K562 (cell line): ENCODE results near the gene TMEM63C. TPM values are rescaled to one million over a fixed set of nuclear protein-coding genes. Genes with fewer than 3 reads are reported as not detected.
"Not testable (repeated sequence)": the region's sequence is repeated elsewhere in the genome, so short reads cannot be mapped to it uniquely, and the experiment has no call there.

Experiments used
- ATAC-seq: fragments of 200-7000 bp; cut with Tn5 transposase; 3 replicates; pipeline ENCODE4 v1.9.1; 2020; ENCODE audit warnings: moderate library complexity
- BruUV-seq: library from RNA; stranded (reverse); fragments of 400-500 nt; replicated peaks from 2 replicates; lab custom pipeline; 2021; lab: Mats Ljungman, UMichigan
- CTCF ChIA-PET: fragments of 300-600 bp; formaldehyde crosslinking; extraction: SDS; loops from one replicate; lab custom pipeline; 2021; ENCODE audit warnings: low intra/inter-chr PET ratio; lab: Yijun Ruan, JAX
- POLR2A ChIA-PET: fragments of 300-600, 350-650 bp; sonication (Branson Sonifier 250); formaldehyde crosslinking; extraction: SDS; loops from one replicate; lab custom pipeline; 2021; ENCODE audit warnings: antibody characterized with exemption, inconsistent platforms; lab: Yijun Ruan, JAX
- DNase-seq, 4 experiments: peaks; one replicate each; pipeline versions ENCODE4 v3.0.0 to v3.0.0-alpha.2; 2011 to 2018; ENCODE audit warnings: low spot score in 3 of 4, mixed read lengths in 3 of 4; ENCODE audit errors: extremely low read depth in 1 of 4
- FAIRE-seq: peaks from 2 replicates; lab custom pipeline; 2011; peaks lifted over from hg19 to GRCh38; lab: Jason Lieb, UNC
- H2AFZ ChIP-seq: 2 replicates; pipeline ENCODE4 v1.6.0; 2011; ENCODE audit warnings: low read depth, low read length, control low read depth, inconsistent platforms
- H3K27ac ChIP-seq: fragments of 200-600 bp; 3 replicates; pipeline ENCODE4 v1.8.0; 2011; ENCODE audit warnings: low read depth, mild to moderate bottlenecking, control low read depth, inconsistent platforms, low read length, moderate library complexity, mixed read lengths; ENCODE audit errors: extremely low read depth
- H3K27me3 ChIP-seq, 2 experiments: fragments of 300-600 bp in 1 of 2; 2 replicates in 1 of 2; 3 replicates in 1 of 2; pipeline versions ENCODE4 v1.6.0 to v1.8.0; 2011; ENCODE audit warnings: inconsistent platforms in 2 of 2, low read length in 2 of 2, mild to moderate bottlenecking in 1 of 2, mixed read lengths in 1 of 2, moderate library complexity in 1 of 2; ENCODE audit not compliant: control insufficient read depth in 2 of 2, insufficient read depth in 2 of 2
- H3K36me3 ChIP-seq: fragments of 300-600 bp; 3 replicates; pipeline ENCODE4 v1.8.0; 2011; ENCODE audit warnings: mild to moderate bottlenecking, low read length, inconsistent platforms; ENCODE audit not compliant: control insufficient read depth, insufficient read depth
- H3K4me1 ChIP-seq, 2 experiments: fragments of 200-600 bp in 1 of 2; replicated peaks in 1 of 2; 2 replicates in 1 of 2; 3 replicates in 1 of 2; pipeline versions ENCODE4 v1.5.1 to v1.8.0; 2011; ENCODE audit warnings: inconsistent platforms in 2 of 2, low read length in 2 of 2, mild to moderate bottlenecking in 1 of 2, mixed read lengths in 1 of 2, moderate library complexity in 1 of 2; ENCODE audit not compliant: control insufficient read depth in 2 of 2, insufficient read depth in 2 of 2
- H3K4me2 ChIP-seq: 2 replicates; pipeline ENCODE4 v1.6.1; 2011; ENCODE audit warnings: low read length, control low read depth, inconsistent platforms, mixed read lengths; ENCODE audit not compliant: insufficient read depth
- H3K4me3 ChIP-seq: fragments of 200-600 bp; sonication (generic), shearing (Covaris generic); 2 replicates; pipeline ENCODE4 v1.5.1; 2016; ENCODE audit warnings: control low read depth, inconsistent platforms
- H3K79me2 ChIP-seq: fragments of 200-600 bp; 3 replicates; pipeline ENCODE4 v1.8.0; 2011; ENCODE audit warnings: low read length, inconsistent platforms; ENCODE audit not compliant: control insufficient read depth, insufficient read depth
- H3K9ac ChIP-seq, 2 experiments: 2 replicates each; pipeline versions ENCODE4 v1.6.0 to v1.6.1; 2011; ENCODE audit warnings: low read depth in 2 of 2, low read length in 2 of 2, control low read depth in 1 of 2, inconsistent platforms in 1 of 2, mild to moderate bottlenecking in 1 of 2, mixed read lengths in 1 of 2; ENCODE audit not compliant: insufficient read depth in 1 of 2
- H3K9me1 ChIP-seq: one replicate; pipeline ENCODE4 v1.6.0; 2011; ENCODE audit warnings: inconsistent platforms, mild to moderate bottlenecking, low read length, moderate library complexity; ENCODE audit not compliant: control insufficient read depth, insufficient read depth
- H3K9me3 ChIP-seq: replicated peaks from 2 replicates; pipeline ENCODE4 v1.5.1; 2011; ENCODE audit warnings: low read depth, low read length, inconsistent platforms; ENCODE audit not compliant: control insufficient read depth, insufficient read depth
- H4K20me1 ChIP-seq: replicated peaks from 2 replicates; pipeline ENCODE4 v1.6.1; 2011; ENCODE audit warnings: low read length, inconsistent platforms, mixed read lengths; ENCODE audit not compliant: control insufficient read depth, insufficient read depth
- KDM4B ChIP-seq, 2 experiments: fragments of 450-650 bp in 1 of 2; sonication (generic) in 1 of 2; IDR thresholded peaks; 2 replicates each; pipeline ENCODE4 v1.6.1; 2016 to 2017; ENCODE audit warnings: borderline replicate concordance in 2 of 2, antibody characterized with exemption in 1 of 2, low read depth in 1 of 2, mild to moderate bottlenecking in 1 of 2
- ZNF3 ChIP-seq: fragments of 250-450 bp; sonication (Bioruptor Pico); IDR thresholded peaks from 2 replicates; pipeline ENCODE4 v1.5.0; 2021; ENCODE audit warnings: mild to moderate bottlenecking, moderate library complexity
- WGBS: fragments of 100-300 bp; shearing (Covaris generic); methylation state at CpG from one replicate; pipeline ENCODE4 v1.1.6; 2016; ENCODE audit warnings: low coverage, mixed read lengths; ENCODE audit not compliant: insufficient coverage; ENCODE audit errors: missing lambda C conversion rate; 5-methylcytosine and 5-hydroxymethylcytosine counted together
- in situ Hi-C: fragments of 300-500 bp; cut with MboI; formaldehyde crosslinking; loops from 4 replicates; pipeline ENCODE4 v1.15.0; 2018; ENCODE audit warnings: inconsistent platforms, mixed read lengths
- intact Hi-C: fragments of 100-400 bp; cut with micrococcal nuclease; formaldehyde crosslinking; loops from 2 replicates; pipeline ENCODE4 v1.14.2; 2022
- polyA plus RNA-seq, 8 experiments: library from polyadenylated mRNA; depleted of rRNA in 4 of 8; stranded (reverse) in 5 of 8; unstranded in 3 of 8; fragments of >200 nt; fragmentation: Nextera tagmentation in 2 of 8; fragmentation: Illumina TruSeq in 1 of 8; extraction: Ambion mirVana in 2 of 8; extraction: Trizol in 1 of 8; gene quantifications; 2 replicates each; pipeline versions ENCODE4 v1.2.1 to v1.2.3, GENCODE V29; 2011 to 2014; ENCODE audit warnings: inconsistent platforms in 1 of 8, missing spikeins in 1 of 8
- total RNA-seq, 7 experiments: library from RNA; depleted of rRNA in 6 of 7; stranded (reverse); fragments of >200 nt in 6 of 7; fragmentation: Illumina TruSeq in 2 of 7; extraction: Trizol in 2 of 7; gene quantifications; 2 replicates each; pipeline versions ENCODE4 v1.2.1 to v1.2.3, GENCODE V29; 2011 to 2021; ENCODE audit warnings: low replicate concordance in 1 of 7
- TF ChIP-seq, protein P1 (sequence below): sonication (generic); formaldehyde crosslinking; IDR thresholded peaks from 2 replicates; pipeline ENCODE4 v1.9.0; 2022; ENCODE audit warnings: mild to moderate bottlenecking, missing genetic modification reagents
- TF ChIP-seq, protein P2 (sequence below): fragments of 250-450 bp; sonication (Bioruptor Pico); IDR thresholded peaks from 2 replicates; pipeline ENCODE4 v1.6.1; 2021; ENCODE audit warnings: mild to moderate bottlenecking

Gene TMEM63C
- total and polyA plus RNA-seq, 9 of the 15 experiments (the other 6 are each of a cell fraction or from before 2014, with no cell fraction given): 0.07 TPM; not detected in 8

DNA sequence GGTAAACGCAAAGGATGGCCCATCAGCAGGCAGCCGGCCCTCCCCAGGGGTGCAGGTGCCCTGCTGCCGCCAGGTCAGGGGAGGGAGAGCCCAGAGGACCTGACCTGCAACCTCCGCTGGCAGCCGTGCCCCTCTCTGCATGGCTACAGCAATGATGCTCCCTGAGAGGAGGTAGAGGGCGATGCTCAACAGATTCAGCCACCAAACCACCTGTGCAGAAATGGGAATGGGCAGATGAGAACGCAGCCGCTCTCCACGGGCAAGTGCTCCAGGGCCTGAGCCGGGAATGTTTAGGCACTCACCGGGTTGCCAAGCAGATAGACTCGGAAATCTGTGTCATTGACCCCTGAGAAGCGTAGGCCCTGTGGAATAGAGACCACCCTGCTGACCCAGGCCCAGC, 98.1 kb downstream of the TMEM63C start (continued):
- TF ChIP-seq, protein P1, sequence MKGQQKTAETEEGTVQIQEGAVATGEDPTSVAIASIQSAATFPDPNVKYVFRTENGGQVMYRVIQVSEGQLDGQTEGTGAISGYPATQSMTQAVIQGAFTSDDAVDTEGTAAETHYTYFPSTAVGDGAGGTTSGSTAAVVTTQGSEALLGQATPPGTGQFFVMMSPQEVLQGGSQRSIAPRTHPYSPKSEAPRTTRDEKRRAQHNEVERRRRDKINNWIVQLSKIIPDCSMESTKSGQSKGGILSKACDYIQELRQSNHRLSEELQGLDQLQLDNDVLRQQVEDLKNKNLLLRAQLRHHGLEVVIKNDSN (CRISPR knock-in tag): no peak
- no peak for TF ChIP-seq KDM4B (IDR thresholded peaks at IDR 0.05; ENCODE audit: borderline replicate concordance in 2 of 2, low read depth in 1 of 2)
- TF ChIP-seq ZNF3 (CRISPR knock-in tag): no peak
- TF ChIP-seq, protein P2, sequence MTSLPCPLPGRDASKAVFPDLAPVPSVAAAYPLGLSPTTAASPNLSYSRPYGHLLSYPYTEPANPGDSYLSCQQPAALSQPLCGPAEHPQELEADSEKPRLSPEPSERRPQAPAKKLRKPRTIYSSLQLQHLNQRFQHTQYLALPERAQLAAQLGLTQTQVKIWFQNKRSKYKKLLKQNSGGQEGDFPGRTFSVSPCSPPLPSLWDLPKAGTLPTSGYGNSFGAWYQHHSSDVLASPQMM (CRISPR knock-in tag): no peak
- TF ChIP-seq, all 486 proteins: peak for 0

DNA sequence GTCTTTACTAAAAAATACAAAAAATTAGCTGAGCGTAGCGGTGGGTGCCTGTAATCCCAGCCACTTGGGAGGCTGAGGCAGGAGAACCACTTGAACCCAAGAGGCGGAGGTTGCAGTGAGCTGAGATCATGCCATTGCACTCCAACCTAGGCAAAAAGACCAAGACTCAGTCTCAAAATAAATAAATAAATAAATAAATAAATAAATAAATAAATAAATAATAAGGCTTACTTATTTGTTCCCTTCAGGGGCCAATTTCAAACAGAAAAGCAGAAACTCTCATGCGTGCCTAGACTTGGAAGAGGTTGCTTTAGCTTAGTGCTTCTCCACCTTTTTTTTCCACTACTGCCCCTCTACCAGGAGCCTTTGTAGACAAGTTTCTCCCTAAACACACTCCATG, 99.3 kb downstream of the TMEM63C start:
- H3K9me3 ChIP-seq, H3K4me3 ChIP-seq, H3K79me2 ChIP-seq, BruUV-seq, in situ Hi-C loops, CTCF ChIA-PET, DNase-seq, H3K27ac ChIP-seq, H3K9ac ChIP-seq, H3K4me2 ChIP-seq, intact Hi-C loops, H4K20me1 ChIP-seq, POLR2A ChIA-PET, H3K27me3 ChIP-seq, H2AFZ ChIP-seq, H3K9me1 ChIP-seq, FAIRE-seq, ATAC-seq, H3K4me1 ChIP-seq: not testable (repeated sequence)
- WGBS: 94% methylated on average over 4 of the region's 4 CpGs
- peaks cover 25% of the 10 kb centered on the region; the same call in 2 of the 3 replicates for H3K36me3 ChIP-seq
